K562 (cell line): Measurements from ENCODE around the gene PTPRR. TPM values are rescaled to one million over a fixed set of nuclear protein-coding genes. Genes with fewer than 3 reads are reported as not detected.

Source experiments
- EGR1 ChIP-seq: fragments of 450-650 bp; conservative IDR thresholded peaks from 2 replicates; pipeline ENCODE4 v1.6.1; 2017; ENCODE audit warnings: mild to moderate bottlenecking
- ESRRA ChIP-seq: fragments of 450-650 bp; IDR thresholded peaks from 2 replicates; pipeline ENCODE4 v1.6.1; 2014; ENCODE audit warnings: low read depth, mild to moderate bottlenecking, moderate library complexity, borderline replicate concordance
- GABPA ChIP-seq: fragments of 200-800 bp; sonication (Bioruptor generic); conservative IDR thresholded peaks from 2 replicates; pipeline ENCODE4 v1.6.1; 2016; ENCODE audit warnings: low read depth, missing genetic modification characterization, missing compliant biosample characterization
- MAX ChIP-seq: sonication (generic); formaldehyde crosslinking; IDR thresholded peaks from 2 replicates; pipeline ENCODE4 v1.9.0; 2022; ENCODE audit warnings: mild to moderate bottlenecking, missing genetic modification reagents
- MTF1 ChIP-seq: fragments of 250-450 bp; sonication (Bioruptor Pico); IDR thresholded peaks from 2 replicates; pipeline ENCODE4 v1.9.0; 2021; ENCODE audit warnings: moderate library complexity, mild to moderate bottlenecking, inconsistent platforms, borderline replicate concordance
- NR2F6 ChIP-seq: fragments of 450-650 bp; formaldehyde crosslinking; IDR thresholded peaks from 2 replicates; pipeline ENCODE4 v1.4.0; 2020; ENCODE audit warnings: mild to moderate bottlenecking
- SFPQ ChIP-seq: fragments of 200-400 bp; formaldehyde crosslinking; IDR thresholded peaks from 2 replicates; pipeline ENCODE4 v1.6.1; 2017; ENCODE audit warnings: mild to moderate bottlenecking, low read depth, low read length, moderate library complexity
- TEAD2 ChIP-seq: fragments of 450-650 bp; IDR thresholded peaks from 2 replicates; pipeline ENCODE4 v1.6.1; 2016; ENCODE audit warnings: missing genetic modification characterization, control low read depth, missing compliant biosample characterization
- ZZZ3 ChIP-seq: fragments of 450-650 bp; IDR thresholded peaks from 2 replicates; pipeline ENCODE4 v1.6.1; 2016; ENCODE audit warnings: antibody characterized with exemption, mild to moderate bottlenecking, moderate library complexity
- polyA plus RNA-seq, 8 experiments: library from polyadenylated mRNA; depleted of rRNA in 4 of 8; stranded (reverse) in 5 of 8; unstranded in 3 of 8; fragments of >200 nt; fragmentation: Nextera tagmentation in 2 of 8; fragmentation: Illumina TruSeq in 1 of 8; extraction: Ambion mirVana in 2 of 8; extraction: Trizol in 1 of 8; gene quantifications; 2 replicates each; pipeline versions ENCODE4 v1.2.1 to v1.2.3, GENCODE V29; 2011 to 2014; ENCODE audit warnings: inconsistent platforms in 1 of 8, missing spikeins in 1 of 8
- total RNA-seq, 7 experiments: library from RNA; depleted of rRNA in 6 of 7; stranded (reverse); fragments of >200 nt in 6 of 7; fragmentation: Illumina TruSeq in 2 of 7; extraction: Trizol in 2 of 7; gene quantifications; 2 replicates each; pipeline versions ENCODE4 v1.2.1 to v1.2.3, GENCODE V29; 2011 to 2021; ENCODE audit warnings: low replicate concordance in 1 of 7
- TF ChIP-seq, protein P1 (sequence below): fragments of 250-450 bp; sonication (Bioruptor Pico); IDR thresholded peaks from 2 replicates; pipeline ENCODE4 v1.6.1; 2021; ENCODE audit warnings: mild to moderate bottlenecking
- TF ChIP-seq, protein P2 (sequence below), 2 experiments: IDR thresholded peaks; 2 replicates each; pipeline ENCODE4 v1.6.1; 2012; ENCODE audit warnings: improper control_type of control experiment in 2 of 2, low read depth in 2 of 2, low read length in 2 of 2, borderline replicate concordance in 1 of 2

PTPRR gene
- total and polyA plus RNA-seq, 9 of the 15 experiments (the other 6 are each of a cell fraction or from before 2014, with no cell fraction given): 6.6 to 41.7 (median 12.3) TPM

GRCh38 chr12:70660620-70661219, 259.8 kb downstream of the PTPRR start (continued):
- TF ChIP-seq NR2F6 (CRISPR knock-in tag) (no peak), ZZZ3 (no peak), MAX (peak; percentile 75), SFPQ (no peak), MTF1 (CRISPR knock-in tag) (no peak), ESRRA (no peak), GABPA (tag) (no peak), EGR1 (no peak), TEAD2 (no peak)
- TF ChIP-seq, protein P1, sequence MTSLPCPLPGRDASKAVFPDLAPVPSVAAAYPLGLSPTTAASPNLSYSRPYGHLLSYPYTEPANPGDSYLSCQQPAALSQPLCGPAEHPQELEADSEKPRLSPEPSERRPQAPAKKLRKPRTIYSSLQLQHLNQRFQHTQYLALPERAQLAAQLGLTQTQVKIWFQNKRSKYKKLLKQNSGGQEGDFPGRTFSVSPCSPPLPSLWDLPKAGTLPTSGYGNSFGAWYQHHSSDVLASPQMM: no peak
- TF ChIP-seq, protein P2, sequence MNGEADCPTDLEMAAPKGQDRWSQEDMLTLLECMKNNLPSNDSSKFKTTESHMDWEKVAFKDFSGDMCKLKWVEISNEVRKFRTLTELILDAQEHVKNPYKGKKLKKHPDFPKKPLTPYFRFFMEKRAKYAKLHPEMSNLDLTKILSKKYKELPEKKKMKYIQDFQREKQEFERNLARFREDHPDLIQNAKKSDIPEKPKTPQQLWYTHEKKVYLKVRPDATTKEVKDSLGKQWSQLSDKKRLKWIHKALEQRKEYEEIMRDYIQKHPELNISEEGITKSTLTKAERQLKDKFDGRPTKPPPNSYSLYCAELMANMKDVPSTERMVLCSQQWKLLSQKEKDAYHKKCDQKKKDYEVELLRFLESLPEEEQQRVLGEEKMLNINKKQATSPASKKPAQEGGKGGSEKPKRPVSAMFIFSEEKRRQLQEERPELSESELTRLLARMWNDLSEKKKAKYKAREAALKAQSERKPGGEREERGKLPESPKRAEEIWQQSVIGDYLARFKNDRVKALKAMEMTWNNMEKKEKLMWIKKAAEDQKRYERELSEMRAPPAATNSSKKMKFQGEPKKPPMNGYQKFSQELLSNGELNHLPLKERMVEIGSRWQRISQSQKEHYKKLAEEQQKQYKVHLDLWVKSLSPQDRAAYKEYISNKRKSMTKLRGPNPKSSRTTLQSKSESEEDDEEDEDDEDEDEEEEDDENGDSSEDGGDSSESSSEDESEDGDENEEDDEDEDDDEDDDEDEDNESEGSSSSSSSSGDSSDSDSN (IDR thresholded peaks at IDR 0.05; ENCODE audit: borderline replicate concordance in 1 of 2, low read depth in 2 of 2, low read length in 2 of 2): 0 out of 4 replicates have a peak, but pooled peaks of 1 of the 2 experiments have one; percentile 41
